ENCODE measurements around the gene ILRUN. TPM values are rescaled to one million over a fixed set of nuclear protein-coding genes. Genes with fewer than 3 reads are reported as not detected.

The ILRUN gene
- total and polyA plus RNA-seq, 7 donors = 89.4 to 312 (median 175) TPM

DNA sequence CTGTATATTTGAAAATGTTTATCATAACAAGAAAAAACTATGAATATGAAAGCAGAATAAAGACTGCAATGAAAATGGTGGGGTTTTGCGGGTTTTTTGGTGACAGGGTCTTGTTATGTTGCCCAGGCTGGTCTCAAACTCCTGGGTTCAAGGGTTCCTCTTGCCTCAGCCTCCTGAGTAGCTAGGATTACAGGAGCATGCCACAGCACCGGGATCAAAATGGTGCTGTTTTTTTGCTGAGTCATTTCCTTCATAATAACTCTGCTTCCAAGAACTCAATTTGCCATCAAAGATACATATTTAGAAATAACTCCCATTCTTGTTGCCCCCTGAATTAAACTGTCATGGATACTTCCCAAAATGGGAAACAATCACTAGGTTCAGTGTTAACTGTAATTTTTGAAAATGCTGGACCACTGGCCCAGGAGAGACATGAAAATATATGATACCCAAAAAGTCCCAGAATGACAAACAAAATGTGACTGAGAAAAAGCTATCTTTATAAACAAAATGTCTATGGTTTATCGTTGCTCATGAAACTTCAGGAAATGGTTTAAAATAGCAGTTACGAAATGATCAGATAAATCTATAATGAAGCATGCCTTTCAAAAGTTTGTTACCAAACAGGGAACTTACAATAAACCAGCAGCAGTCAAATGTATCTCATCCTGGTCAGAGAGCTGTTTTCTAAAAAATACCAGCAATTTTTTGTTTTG is 32.2 kb downstream of the ILRUN start:
- H3K27me3 ChIP-seq (ENCODE audit: insufficient read depth in 3 of 3, low read length in 2 of 3) = no peaks in the 10 kb centered on the region
- H3K27ac ChIP-seq = peak overlapping the region; percentile 71
- intact Hi-C loops (cut with DNase I) = loop anchor here in 1 of 2 donors (5.0 kb wide), 1 partner anchor 33 kb away; the partner anchor contains the start of gene ILRUN
- no peak for TF ChIP-seq CTCF (IDR thresholded peaks at IDR 0.05)
- no peak overlapping the region for H3K4me3 ChIP-seq
- H3K9me3 ChIP-seq = no peaks in the 10 kb centered on the region
- no peak for DNase-seq
- peaks cover 27% of the 10 kb centered on the region for H3K4me1 ChIP-seq
- peak in 2 of 4 donors; percentile 34 to 42 for ATAC-seq
- no peaks in the 10 kb centered on the region for H3K36me3 ChIP-seq (ENCODE audit: insufficient read depth in 1 of 2, low read depth in 1 of 2)
- WGBS, 3 donors = 54 to 58% (median 57%) methylated on average over 4 of the region's 4 CpGs

- peaks cover 33% of the 10 kb centered on the region for H3K4me1 ChIP-seq
- DNase-seq (no peak), ATAC-seq (peak in 1 of 4 donors; percentile 18)
- no peaks in the 10 kb centered on the region for H3K27me3 ChIP-seq (ENCODE audit: insufficient read depth in 3 of 3, low read length in 2 of 3)
- peak overlapping the region; percentile 71 for H3K27ac ChIP-seq
- WGBS, 3 donors = 77 to 85% (median 78%) methylated on average over 5 of the region's 5 CpGs
- H3K36me3 ChIP-seq (ENCODE audit: insufficient read depth in 1 of 2, low read depth in 1 of 2) = no peaks in the 10 kb centered on the region
- no peak overlapping the region for H3K4me3 ChIP-seq
- intact Hi-C loops (cut with DNase I) = loop anchor here in 1 of 2 donors (5.0 kb wide), 1 partner anchor 33 kb away; the partner anchor contains the start of gene ILRUN
- TF ChIP-seq CTCF (IDR thresholded peaks at IDR 0.05) = no peak
- H3K9me3 ChIP-seq = no peaks in the 10 kb centered on the region
These were observed 32.7 kb downstream of the ILRUN start for GRCh38 chr6:34663831-34664255.

- Histone ChIP-seq H3K36me3 (ENCODE audit: insufficient read depth in 1 of 2, low read depth in 1 of 2) (no peaks in the 10 kb centered on the region), H3K4me3 (no peak overlapping the region), H3K4me1 (peaks cover 37% of the 10 kb centered on the region), H3K27ac (peak overlapping the region; percentile 71), H3K9me3 (no peaks in the 10 kb centered on the region), H3K27me3 (ENCODE audit: insufficient read depth in 3 of 3, low read length in 2 of 3) (no peaks in the 10 kb centered on the region)
- no peak for DNase-seq
- intact Hi-C loops (cut with DNase I) = loop anchor here in 1 of 2 donors (5.0 kb wide), 1 partner anchor 34 kb away; the partner anchor contains the start of gene ILRUN
- TF ChIP-seq CTCF (IDR thresholded peaks at IDR 0.05) = no peak
- ATAC-seq = no peak
- WGBS, 3 donors = 73 to 85% (median 80%) methylated on average over 2 of the region's 2 CpGs
These were observed 33.2 kb downstream of the ILRUN start for GRCh38 chr6:34663371-34663770.

- intact Hi-C loops (cut with DNase I) = loop anchor here in 1 of 2 donors (5.0 kb wide), 1 partner anchor 36 kb away; the partner anchor contains the start of gene ILRUN
- H3K4me1 ChIP-seq = peaks cover 42% of the 10 kb centered on the region
- no peak overlapping the region for H3K27ac ChIP-seq
- ATAC-seq (no peak), DNase-seq (no peak)
- no peaks in the 10 kb centered on the region for H3K9me3 ChIP-seq
- no peaks in the 10 kb centered on the region for H3K27me3 ChIP-seq (ENCODE audit: insufficient read depth in 3 of 3, low read length in 2 of 3)
- 88 to 97% (median 95%) methylated on average over 1 of the region's 1 CpG for WGBS, 3 donors
- no peak overlapping the region for H3K4me3 ChIP-seq
- no peaks in the 10 kb centered on the region for H3K36me3 ChIP-seq (ENCODE audit: insufficient read depth in 1 of 2, low read depth in 1 of 2)
- TF ChIP-seq CTCF (IDR thresholded peaks at IDR 0.05) = no peak
These were observed 35.2 kb downstream of the ILRUN start for GRCh38 chr6:34661357-34661756.

Measured in psoas muscle (tissue), 8 donors.